Body of pancreas (tissue), 4 donors: ENCODE results near the gene CEACAM16.

Experiments
- CTCF ChIP-seq, 7 experiments: fragments of 450-650 bp in 4 of 7; fragments of 200-600 bp in 3 of 7; sonication (generic) in 3 of 7; IDR thresholded peaks; one replicate each; pipeline ENCODE4 v1.5.1; 2016 to 2019; ENCODE audit warnings: antibody characterized with exemption in 7 of 7
- POLR2A ChIP-seq, 3 donors: fragments of 450-650 bp; IDR thresholded peaks; one replicate each; pipeline ENCODE4 v1.6.1; 2016; ENCODE audit warnings: antibody characterized with exemption in 3 of 3, mild to moderate bottlenecking in 2 of 3

- TF ChIP-seq CTCF (IDR thresholded peaks at IDR 0.05): no peak
- no peak for TF ChIP-seq POLR2A (IDR thresholded peaks at IDR 0.05)
Observed at GRCh38 chr19:44712864-44713515, 14.0 kb downstream of the CEACAM16 start.
